GM19324 (cell line): ENCODE data around the gene LIN9.

ENCODE experiments used
- ATAC-seq: cut with Tn5 transposase; IDR thresholded peaks from one replicate; pipeline ENCODE4 v1.9.1; 2021; ENCODE audit warnings: mild to moderate bottlenecking, moderate library complexity; ENCODE audit not compliant: unreplicated experiment, low FRiP score

The LIN9 gene

DNA sequence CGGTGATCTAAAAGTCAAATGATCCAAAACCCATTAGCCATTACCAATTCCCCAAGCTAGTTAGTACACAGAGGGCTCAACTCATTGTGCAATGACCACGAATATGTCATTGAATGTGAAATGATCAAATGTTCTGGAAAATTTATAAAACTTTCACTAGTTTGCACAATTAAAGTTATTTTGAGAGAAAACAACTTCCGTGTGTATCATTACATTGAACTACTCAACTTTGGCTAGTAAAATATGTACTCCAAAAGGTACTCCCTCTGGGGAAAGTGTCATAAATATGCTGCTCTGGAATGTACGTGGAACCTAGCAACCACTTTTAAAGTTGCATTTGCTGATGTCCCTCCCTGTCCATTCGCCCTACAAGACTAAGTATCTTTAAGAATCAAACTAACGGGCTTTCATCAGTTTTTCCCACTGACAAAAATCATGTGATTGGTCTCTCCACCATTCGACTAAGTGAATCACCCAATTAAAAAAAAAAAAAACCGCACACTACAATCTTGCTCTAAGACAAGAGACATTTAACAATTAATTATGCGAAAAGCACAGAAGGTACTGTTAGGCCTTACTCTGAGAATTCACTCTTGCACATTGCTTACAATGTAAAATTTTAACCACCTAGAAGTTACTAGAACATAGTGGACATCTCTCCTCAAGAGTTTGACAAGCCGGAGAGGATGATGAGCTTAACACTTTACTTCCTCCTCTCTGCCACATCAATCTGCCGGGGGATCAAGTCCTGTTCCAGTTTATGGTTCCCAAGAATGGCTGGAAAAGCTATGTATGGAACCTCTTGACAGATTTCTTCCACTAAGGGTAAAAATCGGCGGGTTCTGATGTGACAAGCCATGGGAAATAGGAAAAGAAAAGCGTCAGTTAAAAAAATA is 123.6 kb downstream of the LIN9 start:
- no peak for ATAC-seq

GRCh38 chr1:226181996-226182714 is 126.8 kb downstream of the LIN9 start:
- no peak for ATAC-seq
